SU-DHL-6 (cell line): ENCODE results near the gene XYLB.

Source experiments
- H2AFZ ChIP-seq: fragments of 200-600 bp; sonication (generic); 2 replicates; pipeline ENCODE4 v1.6.1; 2014; ENCODE audit warnings: low read depth, mild to moderate bottlenecking, moderate library complexity, mixed read lengths, antibody characterized with exemption, low read length; ENCODE audit not compliant: severe bottlenecking
- H3F3A ChIP-seq: fragments of 200-600 bp; shearing (Covaris generic); 2 replicates; pipeline ENCODE4 v1.6.0; 2016; ENCODE audit warnings: antibody characterized with exemption, mild to moderate bottlenecking; ENCODE audit not compliant: insufficient read depth
- H3K27ac ChIP-seq: fragments of 200-600 bp; sonication (generic); 2 replicates; pipeline ENCODE4 v1.5.1; 2016; ENCODE audit warnings: low read depth, mild to moderate bottlenecking, low read length, moderate library complexity, mixed read lengths
- H3K27me3 ChIP-seq: fragments of 200-600 bp; sonication (generic), shearing (Covaris generic); 2 replicates; pipeline ENCODE4 v1.6.0; 2014; ENCODE audit warnings: mild to moderate bottlenecking, low read length
- H3K36me3 ChIP-seq: fragments of 200-600 bp; sonication (generic); 2 replicates; pipeline ENCODE4 v1.6.1; 2014; ENCODE audit warnings: mild to moderate bottlenecking, low read length, mixed read lengths
- H3K4me2 ChIP-seq: fragments of 300-600, 200-600 bp; shearing (Covaris generic), sonication (generic); 2 replicates; pipeline ENCODE4 v1.6.0; 2014; ENCODE audit warnings: low read length, low read depth, mild to moderate bottlenecking; ENCODE audit not compliant: poor library complexity, severe bottlenecking
- H3K4me3 ChIP-seq: fragments of 200-600 bp; sonication (generic); 2 replicates; pipeline ENCODE4 v1.5.1; 2014; ENCODE audit warnings: antibody characterized with exemption, low read length, mild to moderate bottlenecking, mixed read lengths; ENCODE audit not compliant: insufficient read depth, poor library complexity, severe bottlenecking
- H3K79me2 ChIP-seq: fragments of 200-600 bp; sonication (generic); 2 replicates; pipeline ENCODE4 v1.6.1; 2014; ENCODE audit warnings: mild to moderate bottlenecking, low read length, moderate library complexity; ENCODE audit not compliant: insufficient read depth
- H3K9ac ChIP-seq: fragments of 200-600 bp; sonication (generic); 2 replicates; pipeline ENCODE4 v1.7.0; 2014; ENCODE audit warnings: mild to moderate bottlenecking, low read length
- H3K9me2 ChIP-seq: fragments of 200-600 bp; sonication (generic); replicated peaks from 2 replicates; pipeline ENCODE4 v1.6.1; 2014; ENCODE audit warnings: low read length; ENCODE audit not compliant: insufficient read depth
- H3K9me3 ChIP-seq: fragments of 200-600 bp; sonication (generic); 2 replicates; pipeline ENCODE4 v1.6.1; 2014; ENCODE audit warnings: low read length, mixed read lengths; ENCODE audit not compliant: insufficient read depth
- H4K20me1 ChIP-seq: fragments of 200-600 bp; sonication (generic); 2 replicates; pipeline ENCODE4 v1.6.1; 2014; ENCODE audit warnings: low read depth, mild to moderate bottlenecking, antibody characterized with exemption, low read length, moderate library complexity, mixed read lengths
- CTCF ChIP-seq: fragments of 200-600 bp; sonication (generic); IDR thresholded peaks from one replicate; pipeline ENCODE4 v1.5.1; 2017; ENCODE audit warnings: antibody characterized with exemption, mild to moderate bottlenecking, low read length, moderate library complexity; ENCODE audit not compliant: insufficient read depth, poor library complexity, severe bottlenecking
- EZH2phosphoT487 ChIP-seq: fragments of 200-600 bp; sonication (generic), shearing (Covaris generic); conservative IDR thresholded peaks from 2 replicates; pipeline ENCODE4 v1.6.1; 2018; ENCODE audit warnings: mild to moderate bottlenecking, antibody characterized with exemption, low read length, moderate library complexity, mixed read lengths

The XYLB gene

GRCh38 chr3:38362825-38363224, 16.2 kb downstream of the XYLB start:
- H3K4me2 ChIP-seq = no peak overlapping the region
- H3K9me2 ChIP-seq = no peaks in the 10 kb centered on the region
- H3F3A ChIP-seq = no peaks in the 10 kb centered on the region
- H3K9me3 ChIP-seq = no peaks in the 10 kb centered on the region
- no peak overlapping the region for H3K9ac ChIP-seq
- H3K36me3 ChIP-seq = no peaks in the 10 kb centered on the region
- no peak overlapping the region for H3K27ac ChIP-seq
- no peak overlapping the region for H3K4me3 ChIP-seq
- no peaks in the 10 kb centered on the region for H4K20me1 ChIP-seq
- TF ChIP-seq CTCF = no peak
- TF ChIP-seq EZH2phosphoT487 = no peak
- no peaks in the 10 kb centered on the region for H3K79me2 ChIP-seq
- no peak overlapping the region for H2AFZ ChIP-seq
- H3K27me3 ChIP-seq = no peaks in the 10 kb centered on the region

GRCh38 chr3:38364721-38365400, 18.3 kb downstream of the XYLB start:
- Histone ChIP-seq H3K27me3 (no peaks in the 10 kb centered on the region), H4K20me1 (no peaks in the 10 kb centered on the region), H3K9me2 (no peaks in the 10 kb centered on the region), H3F3A (no peaks in the 10 kb centered on the region), H2AFZ (no peak overlapping the region), H3K4me3 (no peak overlapping the region), H3K36me3 (no peaks in the 10 kb centered on the region), H3K9me3 (no peaks in the 10 kb centered on the region), H3K4me2 (no peak overlapping the region), H3K27ac (no peak overlapping the region), H3K79me2 (no peaks in the 10 kb centered on the region), H3K9ac (no peak overlapping the region)
- TF ChIP-seq EZH2phosphoT487 (no peak), CTCF (no peak)

GRCh38 chr3:38365469-38366062, 19.0 kb downstream of the XYLB start:
- H3K9me3 ChIP-seq = no peaks in the 10 kb centered on the region
- no peaks in the 10 kb centered on the region for H3K27me3 ChIP-seq
- H3K9ac ChIP-seq = no peak overlapping the region
- TF ChIP-seq CTCF (no peak), EZH2phosphoT487 (no peak)
- H3K4me3 ChIP-seq = no peak overlapping the region
- H3K27ac ChIP-seq = no peak overlapping the region
- H4K20me1 ChIP-seq = no peaks in the 10 kb centered on the region
- H3K36me3 ChIP-seq = no peaks in the 10 kb centered on the region
- no peak overlapping the region for H3K4me2 ChIP-seq
- no peaks in the 10 kb centered on the region for H3K79me2 ChIP-seq
- H3K9me2 ChIP-seq = no peaks in the 10 kb centered on the region
- no peaks in the 10 kb centered on the region for H3F3A ChIP-seq
- no peak overlapping the region for H2AFZ ChIP-seq
